HEK293 (cell line): Measurements from ENCODE around the gene MACROH2A1.
A peak's percentile ranks its signal among the peaks of the same experiment; 100 is the strongest.

Experiments
- CTCF ChIA-PET: fragments of 350-600 bp; formaldehyde crosslinking; extraction: SDS; loops from one replicate; lab custom pipeline; 2021; ENCODE audit warnings: antibody characterized with exemption; lab: Yijun Ruan, JAX
- POLR2A ChIA-PET: fragments of 300-600 bp; formaldehyde crosslinking; extraction: SDS; loops from one replicate; lab custom pipeline; 2020; ENCODE audit warnings: antibody characterized with exemption, inconsistent platforms; lab: Yijun Ruan, JAX
- H3K27ac ChIP-seq: fragments of 200-500 bp; sonication (Bioruptor generic); 2 replicates; pipeline ENCODE4 v1.5.1; 2014; ENCODE audit warnings: low read depth, low read length, control low read depth, inconsistent platforms; ENCODE audit errors: extremely low read depth
- H3K36me3 ChIP-seq, 2 experiments: fragments of 200-500 bp in 1 of 2; sonication (Bioruptor generic) in 1 of 2; 1 replicate in 1 of 2; 2 replicates in 1 of 2; pipeline ENCODE4 v1.5.1; 2014 to 2017; ENCODE audit warnings: inconsistent platforms in 2 of 2, low read length in 2 of 2; ENCODE audit not compliant: control insufficient read depth in 2 of 2, insufficient read depth in 1 of 2
- H3K4me1 ChIP-seq: fragments of 200-500 bp; sonication (Bioruptor generic); 2 replicates; pipeline ENCODE4 v1.5.1; 2014; ENCODE audit warnings: mild to moderate bottlenecking, low read length, inconsistent platforms; ENCODE audit not compliant: control insufficient read depth, insufficient read depth
- H3K4me3 ChIP-seq: 2 replicates; pipeline ENCODE4 v1.5.1; 2011; ENCODE audit warnings: low read depth, mild to moderate bottlenecking, control low read depth, low read length, moderate library complexity
- H3K9me3 ChIP-seq: fragments of 200-500 bp; sonication (Bioruptor generic); 2 replicates; pipeline ENCODE4 v1.5.1; 2014; ENCODE audit warnings: low read depth, low read length, inconsistent platforms; ENCODE audit not compliant: control insufficient read depth, insufficient read depth
- FEZF1 ChIP-seq: fragments of 450-650 bp; formaldehyde crosslinking; IDR thresholded peaks from 2 replicates; pipeline ENCODE4 v1.5.1; 2016; ENCODE audit warnings: missing biosample characterization, missing genetic modification characterization
- HOXA7 ChIP-seq: sonication (generic); formaldehyde crosslinking; IDR thresholded peaks from 2 replicates; pipeline ENCODE4 v1.8.1; 2022; ENCODE audit warnings: missing genetic modification reagents, borderline replicate concordance
- RBAK ChIP-seq: fragments of 450-650 bp; formaldehyde crosslinking; IDR thresholded peaks from 2 replicates; pipeline ENCODE4 v1.5.1; 2016; ENCODE audit warnings: missing biosample characterization, missing genetic modification characterization
- SP2 ChIP-seq: fragments of 450-650 bp; formaldehyde crosslinking; IDR thresholded peaks from 2 replicates; pipeline ENCODE4 v1.5.1; 2016; ENCODE audit warnings: missing biosample characterization, missing genetic modification characterization
- WT1 ChIP-seq: fragments of 450-650 bp; formaldehyde crosslinking; IDR thresholded peaks from 2 replicates; pipeline ENCODE4 v1.5.1; 2016; ENCODE audit warnings: missing biosample characterization, missing genetic modification characterization
- ZFP3 ChIP-seq: fragments of 450-650 bp; formaldehyde crosslinking; IDR thresholded peaks from 2 replicates; pipeline ENCODE4 v1.5.1; 2016; ENCODE audit warnings: low read depth, missing biosample characterization, missing genetic modification characterization
- ZNF114 ChIP-seq: fragments of 450-650 bp; formaldehyde crosslinking; IDR thresholded peaks from 2 replicates; pipeline ENCODE4 v1.5.0; 2017; ENCODE audit warnings: missing biosample characterization, missing genetic modification characterization
- ZNF133 ChIP-seq: fragments of 450-650 bp; formaldehyde crosslinking; IDR thresholded peaks from 2 replicates; pipeline ENCODE4 v1.5.1; 2016; ENCODE audit warnings: missing biosample characterization, missing genetic modification characterization
- ZNF146 ChIP-seq: fragments of 450-650 bp; formaldehyde crosslinking; IDR thresholded peaks from 2 replicates; pipeline ENCODE4 v1.5.1; 2016; ENCODE audit warnings: missing biosample characterization, missing genetic modification characterization
- ZNF184 ChIP-seq: fragments of 450-650 bp; IDR thresholded peaks from 2 replicates; pipeline ENCODE4 v1.5.1; 2018; ENCODE audit warnings: missing biosample characterization, mild to moderate bottlenecking, missing genetic modification characterization
- ZNF350 ChIP-seq: fragments of 450-650 bp; formaldehyde crosslinking; IDR thresholded peaks from 2 replicates; pipeline ENCODE4 v1.5.0; 2017; ENCODE audit warnings: missing biosample characterization, mild to moderate bottlenecking, missing genetic modification characterization
- ZNF37A ChIP-seq: fragments of 450-650 bp; IDR thresholded peaks from 2 replicates; pipeline ENCODE4 v1.5.1; 2018; ENCODE audit warnings: missing biosample characterization, missing genetic modification characterization
- ZNF423 ChIP-seq: fragments of 450-650 bp; formaldehyde crosslinking; IDR thresholded peaks from 2 replicates; pipeline ENCODE4 v1.5.1; 2016; ENCODE audit warnings: missing biosample characterization, missing genetic modification characterization
- ZNF600 ChIP-seq: fragments of 450-650 bp; formaldehyde crosslinking; IDR thresholded peaks from 2 replicates; pipeline ENCODE4 v1.5.1; 2016; ENCODE audit warnings: missing biosample characterization, missing genetic modification characterization
- ZNF629 ChIP-seq: fragments of 450-650 bp; formaldehyde crosslinking; IDR thresholded peaks from 2 replicates; pipeline ENCODE4 v1.5.1; 2017; ENCODE audit warnings: missing biosample characterization, missing genetic modification characterization
- ZNF654 ChIP-seq: fragments of 450-650 bp; formaldehyde crosslinking; IDR thresholded peaks from 2 replicates; pipeline ENCODE4 v1.5.1; 2016; ENCODE audit warnings: low read depth, missing biosample characterization, missing genetic modification characterization
- ZNF747 ChIP-seq: fragments of 450-650 bp; formaldehyde crosslinking; IDR thresholded peaks from 2 replicates; pipeline ENCODE4 v1.5.1; 2016; ENCODE audit warnings: missing biosample characterization, missing genetic modification characterization
- ZNF843 ChIP-seq: fragments of 450-650 bp; formaldehyde crosslinking; IDR thresholded peaks from 2 replicates; pipeline ENCODE4 v1.5.1; 2016; ENCODE audit warnings: missing biosample characterization, missing genetic modification characterization
- ZXDB ChIP-seq: fragments of 450-650 bp; formaldehyde crosslinking; IDR thresholded peaks from 2 replicates; pipeline ENCODE4 v1.5.1; 2016; ENCODE audit warnings: missing biosample characterization, missing genetic modification characterization
- TF ChIP-seq, protein P1 (sequence below): fragments of 450-650 bp; formaldehyde crosslinking; IDR thresholded peaks from 2 replicates; pipeline ENCODE4 v1.5.1; 2016; ENCODE audit warnings: missing biosample characterization, missing genetic modification characterization
- TF ChIP-seq, protein P2 (sequence below): fragments of 450-650 bp; formaldehyde crosslinking; IDR thresholded peaks from 2 replicates; pipeline ENCODE4 v1.5.1; 2017; ENCODE audit warnings: missing biosample characterization, missing genetic modification characterization
- TF ChIP-seq, protein P3 (sequence below): fragments of 450-650 bp; formaldehyde crosslinking; conservative IDR thresholded peaks from 2 replicates; pipeline ENCODE4 v1.5.1; 2016; ENCODE audit warnings: low read depth, missing biosample characterization, missing genetic modification characterization
- TF ChIP-seq, protein P4 (sequence below): fragments of 450-650 bp; formaldehyde crosslinking; IDR thresholded peaks from 2 replicates; pipeline ENCODE4 v1.5.1; 2017; ENCODE audit warnings: missing biosample characterization, missing genetic modification characterization

The MACROH2A1 gene

DNA sequence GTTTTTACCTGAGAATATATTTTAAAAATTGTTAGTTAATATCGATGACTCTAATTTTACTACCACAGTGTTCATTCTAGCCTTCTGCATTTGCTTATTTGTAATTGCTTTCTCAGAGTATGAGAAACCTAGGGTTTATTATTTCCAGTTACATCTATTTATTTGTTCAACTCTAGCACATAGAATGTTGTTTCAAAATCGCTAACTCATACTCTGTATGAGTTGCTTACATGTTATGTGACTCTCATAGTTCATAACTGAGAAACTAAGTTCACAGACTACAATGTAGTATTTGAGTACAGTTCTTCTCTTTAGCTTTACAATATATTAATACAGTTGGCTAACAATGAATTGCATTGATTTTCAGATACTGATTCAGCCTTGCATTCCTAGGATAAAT lies 103.2 kb downstream of the MACROH2A1 start (continued):
- TF ChIP-seq, protein P1, sequence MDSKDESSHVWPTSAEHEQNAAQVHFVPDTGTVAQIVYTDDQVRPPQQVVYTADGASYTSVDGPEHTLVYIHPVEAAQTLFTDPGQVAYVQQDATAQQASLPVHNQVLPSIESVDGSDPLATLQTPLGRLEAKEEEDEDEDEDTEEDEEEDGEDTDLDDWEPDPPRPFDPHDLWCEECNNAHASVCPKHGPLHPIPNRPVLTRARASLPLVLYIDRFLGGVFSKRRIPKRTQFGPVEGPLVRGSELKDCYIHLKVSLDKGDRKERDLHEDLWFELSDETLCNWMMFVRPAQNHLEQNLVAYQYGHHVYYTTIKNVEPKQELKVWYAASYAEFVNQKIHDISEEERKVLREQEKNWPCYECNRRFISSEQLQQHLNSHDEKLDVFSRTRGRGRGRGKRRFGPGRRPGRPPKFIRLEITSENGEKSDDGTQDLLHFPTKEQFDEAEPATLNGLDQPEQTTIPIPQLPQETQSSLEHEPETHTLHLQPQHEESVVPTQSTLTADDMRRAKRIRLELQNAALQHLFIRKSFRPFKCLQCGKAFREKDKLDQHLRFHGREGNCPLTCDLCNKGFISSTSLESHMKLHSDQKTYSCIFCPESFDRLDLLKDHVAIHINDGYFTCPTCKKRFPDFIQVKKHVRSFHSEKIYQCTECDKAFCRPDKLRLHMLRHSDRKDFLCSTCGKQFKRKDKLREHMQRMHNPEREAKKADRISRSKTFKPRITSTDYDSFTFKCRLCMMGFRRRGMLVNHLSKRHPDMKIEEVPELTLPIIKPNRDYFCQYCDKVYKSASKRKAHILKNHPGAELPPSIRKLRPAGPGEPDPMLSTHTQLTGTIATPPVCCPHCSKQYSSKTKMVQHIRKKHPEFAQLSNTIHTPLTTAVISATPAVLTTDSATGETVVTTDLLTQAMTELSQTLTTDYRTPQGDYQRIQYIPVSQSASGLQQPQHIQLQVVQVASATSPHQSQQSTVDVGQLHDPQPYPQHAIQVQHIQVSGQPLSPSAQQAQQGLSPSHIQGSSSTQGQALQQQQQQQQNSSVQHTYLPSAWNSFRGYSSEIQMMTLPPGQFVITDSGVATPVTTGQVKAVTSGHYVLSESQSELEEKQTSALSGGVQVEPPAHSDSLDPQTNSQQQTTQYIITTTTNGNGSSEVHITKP (tag by site-specific recombination) = no peak

DNA sequence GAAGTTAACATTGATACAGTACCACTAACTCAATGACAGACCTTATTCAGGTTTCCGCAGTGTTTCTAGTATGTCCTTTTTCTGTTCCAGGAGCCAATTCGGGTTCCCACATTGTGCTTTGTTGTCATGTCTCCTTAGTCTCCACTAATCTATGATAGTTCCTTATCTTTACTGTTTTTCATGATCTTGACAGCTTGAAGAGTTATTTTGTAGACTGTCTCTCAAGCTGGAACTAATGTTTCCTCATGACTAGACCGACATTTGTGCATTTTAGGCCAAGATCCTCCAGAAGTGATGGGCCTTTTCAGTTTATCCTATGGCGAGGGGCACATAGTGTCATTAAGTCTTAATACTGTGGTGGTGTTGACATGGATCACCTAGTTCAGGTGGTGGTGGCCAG lies 104.2 kb downstream of the MACROH2A1 start:
- Histone ChIP-seq H3K4me1 (0 out of 2 replicates have a peak, but pooled peaks cover 2% of the 10 kb centered on the region), H3K27ac (no peak overlapping the region), H3K9me3 (no peaks in the 10 kb centered on the region), H3K4me3 (no peak overlapping the region), H3K36me3 (no peaks in the 10 kb centered on the region)
- ChIA-PET POLR2A (no interaction called here), CTCF (no interaction called here)
- TF ChIP-seq ZNF114 = no peak
- no peak for TF ChIP-seq ZNF146 (tag by site-specific recombination)
- TF ChIP-seq ZNF133 (tag by site-specific recombination) = no peak
- TF ChIP-seq ZNF37A (tag by site-specific recombination) = no peak
- no peak for TF ChIP-seq ZNF184 (tag by site-specific recombination)
- no peak for TF ChIP-seq HOXA7 (CRISPR knock-in tag)
- TF ChIP-seq RBAK = no peak
- no peak for TF ChIP-seq ZNF600 (tag by site-specific recombination)
- no peak for TF ChIP-seq ZNF423 (tag by site-specific recombination)
- TF ChIP-seq ZNF654 = no peak
- TF ChIP-seq, protein P2, sequence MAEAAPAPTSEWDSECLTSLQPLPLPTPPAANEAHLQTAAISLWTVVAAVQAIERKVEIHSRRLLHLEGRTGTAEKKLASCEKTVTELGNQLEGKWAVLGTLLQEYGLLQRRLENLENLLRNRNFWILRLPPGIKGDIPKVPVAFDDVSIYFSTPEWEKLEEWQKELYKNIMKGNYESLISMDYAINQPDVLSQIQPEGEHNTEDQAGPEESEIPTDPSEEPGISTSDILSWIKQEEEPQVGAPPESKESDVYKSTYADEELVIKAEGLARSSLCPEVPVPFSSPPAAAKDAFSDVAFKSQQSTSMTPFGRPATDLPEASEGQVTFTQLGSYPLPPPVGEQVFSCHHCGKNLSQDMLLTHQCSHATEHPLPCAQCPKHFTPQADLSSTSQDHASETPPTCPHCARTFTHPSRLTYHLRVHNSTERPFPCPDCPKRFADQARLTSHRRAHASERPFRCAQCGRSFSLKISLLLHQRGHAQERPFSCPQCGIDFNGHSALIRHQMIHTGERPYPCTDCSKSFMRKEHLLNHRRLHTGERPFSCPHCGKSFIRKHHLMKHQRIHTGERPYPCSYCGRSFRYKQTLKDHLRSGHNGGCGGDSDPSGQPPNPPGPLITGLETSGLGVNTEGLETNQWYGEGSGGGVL (tag by site-specific recombination) = no peak

DNA sequence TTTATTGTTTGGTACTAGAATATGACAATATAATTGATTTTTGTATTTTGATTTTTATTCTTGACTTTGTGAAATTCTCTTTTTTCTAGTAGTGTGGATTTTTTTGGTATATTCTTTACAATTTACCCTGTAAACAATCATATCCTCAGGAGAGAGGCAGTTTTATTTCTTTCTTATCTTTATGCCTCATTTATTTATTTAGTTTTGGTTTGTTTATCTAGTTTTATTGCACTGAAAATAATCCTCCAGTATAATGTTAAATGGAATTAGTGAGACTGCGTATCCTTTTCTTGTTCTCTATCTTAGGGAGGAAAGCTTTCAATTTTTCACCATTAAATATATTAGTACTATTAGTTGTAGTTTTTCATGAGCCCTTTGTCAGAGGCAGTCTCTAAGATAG lies 109.4 kb downstream of the MACROH2A1 start:
- ChIA-PET POLR2A (no interaction called here), CTCF (no interaction called here)
- Histone ChIP-seq H3K4me1 (0 out of 2 replicates have a peak, but pooled peaks cover 2% of the 10 kb centered on the region), H3K27ac (no peak overlapping the region; the same call in 1 of the 2 replicates), H3K36me3 (no peaks in the 10 kb centered on the region), H3K9me3 (no peaks in the 10 kb centered on the region), H3K4me3 (no peak overlapping the region)
- no peak for TF ChIP-seq ZNF350
- TF ChIP-seq ZNF629 (tag by site-specific recombination) = no peak
- TF ChIP-seq WT1 (tag by site-specific recombination) = peak; percentile 53; the same call in 1 of the 2 replicates
- TF ChIP-seq, protein P3, sequence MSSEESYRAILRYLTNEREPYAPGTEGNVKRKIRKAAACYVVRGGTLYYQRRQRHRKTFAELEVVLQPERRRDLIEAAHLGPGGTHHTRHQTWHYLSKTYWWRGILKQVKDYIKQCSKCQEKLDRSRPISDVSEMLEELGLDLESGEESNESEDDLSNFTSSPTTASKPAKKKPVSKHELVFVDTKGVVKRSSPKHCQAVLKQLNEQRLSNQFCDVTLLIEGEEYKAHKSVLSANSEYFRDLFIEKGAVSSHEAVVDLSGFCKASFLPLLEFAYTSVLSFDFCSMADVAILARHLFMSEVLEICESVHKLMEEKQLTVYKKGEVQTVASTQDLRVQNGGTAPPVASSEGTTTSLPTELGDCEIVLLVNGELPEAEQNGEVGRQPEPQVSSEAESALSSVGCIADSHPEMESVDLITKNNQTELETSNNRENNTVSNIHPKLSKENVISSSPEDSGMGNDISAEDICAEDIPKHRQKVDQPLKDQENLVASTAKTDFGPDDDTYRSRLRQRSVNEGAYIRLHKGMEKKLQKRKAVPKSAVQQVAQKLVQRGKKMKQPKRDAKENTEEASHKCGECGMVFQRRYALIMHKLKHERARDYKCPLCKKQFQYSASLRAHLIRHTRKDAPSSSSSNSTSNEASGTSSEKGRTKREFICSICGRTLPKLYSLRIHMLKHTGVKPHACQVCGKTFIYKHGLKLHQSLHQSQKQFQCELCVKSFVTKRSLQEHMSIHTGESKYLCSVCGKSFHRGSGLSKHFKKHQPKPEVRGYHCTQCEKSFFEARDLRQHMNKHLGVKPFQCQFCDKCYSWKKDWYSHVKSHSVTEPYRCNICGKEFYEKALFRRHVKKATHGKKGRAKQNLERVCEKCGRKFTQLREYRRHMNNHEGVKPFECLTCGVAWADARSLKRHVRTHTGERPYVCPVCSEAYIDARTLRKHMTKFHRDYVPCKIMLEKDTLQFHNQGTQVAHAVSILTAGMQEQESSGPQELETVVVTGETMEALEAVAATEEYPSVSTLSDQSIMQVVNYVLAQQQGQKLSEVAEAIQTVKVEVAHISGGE (tag by site-specific recombination) = 0 out of 2 replicates have a peak, but pooled peaks have one; percentile 12
- TF ChIP-seq ZXDB (tag by site-specific recombination) = 0 out of 2 replicates have a peak, but pooled peaks have one; percentile 71
- TF ChIP-seq ZNF843 (tag by site-specific recombination) = peak; percentile 85
- TF ChIP-seq, protein P4, sequence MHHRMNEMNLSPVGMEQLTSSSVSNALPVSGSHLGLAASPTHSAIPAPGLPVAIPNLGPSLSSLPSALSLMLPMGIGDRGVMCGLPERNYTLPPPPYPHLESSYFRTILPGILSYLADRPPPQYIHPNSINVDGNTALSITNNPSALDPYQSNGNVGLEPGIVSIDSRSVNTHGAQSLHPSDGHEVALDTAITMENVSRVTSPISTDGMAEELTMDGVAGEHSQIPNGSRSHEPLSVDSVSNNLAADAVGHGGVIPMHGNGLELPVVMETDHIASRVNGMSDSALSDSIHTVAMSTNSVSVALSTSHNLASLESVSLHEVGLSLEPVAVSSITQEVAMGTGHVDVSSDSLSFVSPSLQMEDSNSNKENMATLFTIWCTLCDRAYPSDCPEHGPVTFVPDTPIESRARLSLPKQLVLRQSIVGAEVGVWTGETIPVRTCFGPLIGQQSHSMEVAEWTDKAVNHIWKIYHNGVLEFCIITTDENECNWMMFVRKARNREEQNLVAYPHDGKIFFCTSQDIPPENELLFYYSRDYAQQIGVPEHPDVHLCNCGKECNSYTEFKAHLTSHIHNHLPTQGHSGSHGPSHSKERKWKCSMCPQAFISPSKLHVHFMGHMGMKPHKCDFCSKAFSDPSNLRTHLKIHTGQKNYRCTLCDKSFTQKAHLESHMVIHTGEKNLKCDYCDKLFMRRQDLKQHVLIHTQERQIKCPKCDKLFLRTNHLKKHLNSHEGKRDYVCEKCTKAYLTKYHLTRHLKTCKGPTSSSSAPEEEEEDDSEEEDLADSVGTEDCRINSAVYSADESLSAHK (tag by site-specific recombination) = no peak
- no peak for TF ChIP-seq SP2 (tag by site-specific recombination)
- no peak for TF ChIP-seq ZNF747
- TF ChIP-seq ZFP3 (tag by site-specific recombination) = no peak
- TF ChIP-seq FEZF1 = peak; percentile 63
